Mucosa of rectum (tissue), 2 donors: ENCODE data around the gene METAP2.

Experiments used
- H3K27ac ChIP-seq, 2 donors: one replicate each; pipeline ENCODE4 v1.7.0; 2013; ENCODE audit warnings: inconsistent platforms in 2 of 2, low read depth in 2 of 2, low read length in 2 of 2
- H3K27me3 ChIP-seq, 2 donors: one replicate each; pipeline ENCODE4 v1.7.0; 2013; ENCODE audit warnings: low read length in 2 of 2; ENCODE audit not compliant: control insufficient read depth in 2 of 2, insufficient read depth in 2 of 2
- H3K36me3 ChIP-seq, 2 donors: one replicate each; pipeline ENCODE4 v1.7.0; 2013; ENCODE audit warnings: low read length in 2 of 2; ENCODE audit not compliant: control insufficient read depth in 2 of 2, insufficient read depth in 2 of 2
- H3K4me1 ChIP-seq, 2 donors: one replicate each; pipeline ENCODE4 v1.7.0; 2013; ENCODE audit warnings: low read length in 2 of 2, mild to moderate bottlenecking in 1 of 2; ENCODE audit not compliant: control insufficient read depth in 2 of 2, insufficient read depth in 2 of 2
- H3K4me3 ChIP-seq, 2 donors: one replicate each; pipeline ENCODE4 v1.7.0; 2013; ENCODE audit warnings: low read length in 2 of 2
- H3K9ac ChIP-seq, 2 donors: one replicate each; pipeline ENCODE4 v1.7.0; 2013; ENCODE audit warnings: low read length in 2 of 2, low read depth in 1 of 2, mild to moderate bottlenecking in 1 of 2
- H3K9me3 ChIP-seq, 2 donors: one replicate each; pipeline ENCODE4 v1.7.0; 2013; ENCODE audit warnings: low read length in 2 of 2; ENCODE audit not compliant: control insufficient read depth in 2 of 2
- donor health status: healthy.
- donor health status: Normal muscosa, but diverticular disease.

METAP2 gene

GRCh38 chr12:95528431-95528830 is 54.5 kb downstream of the METAP2 start:
- H3K36me3 ChIP-seq, result no peaks in the 10 kb centered on the region

GRCh38 chr12:95529693-95530225 is 55.8 kb downstream of the METAP2 start:
- Histone ChIP-seq H3K27ac (no peak overlapping the region), H3K4me1 (no peaks in the 10 kb centered on the region), H3K9me3 (no peaks in the 10 kb centered on the region), H3K9ac (no peak overlapping the region), H3K4me3 (no peak overlapping the region), H3K36me3 (no peaks in the 10 kb centered on the region), H3K27me3 (no peaks in the 10 kb centered on the region)

More at GRCh38 chr12:95528431-95528830, 54.5 kb downstream of the METAP2 start:
- Histone ChIP-seq H3K27ac (no peak overlapping the region), H3K4me1 (no peaks in the 10 kb centered on the region), H3K4me3 (no peak overlapping the region), H3K9ac (no peak overlapping the region), H3K27me3 (no peaks in the 10 kb centered on the region), H3K9me3 (no peaks in the 10 kb centered on the region)

- Histone ChIP-seq H3K9ac (no peak overlapping the region), H3K36me3 (no peaks in the 10 kb centered on the region), H3K4me1 (no peaks in the 10 kb centered on the region), H3K27ac (no peak overlapping the region), H3K4me3 (no peak overlapping the region), H3K9me3 (no peaks in the 10 kb centered on the region), H3K27me3 (no peaks in the 10 kb centered on the region)
Observed at GRCh38 chr12:95532851-95533250, 58.9 kb downstream of the METAP2 start.

- H3K27ac ChIP-seq, result no peak overlapping the region
- H3K36me3 ChIP-seq, result no peaks in the 10 kb centered on the region
Observed at GRCh38 chr12:95533985-95534384, 60.0 kb downstream of the METAP2 start.

GRCh38 chr12:95538006-95538405 is 64.1 kb downstream of the METAP2 start:
- Histone ChIP-seq H3K27me3 (no peaks in the 10 kb centered on the region), H3K27ac (no peak overlapping the region), H3K9ac (no peak overlapping the region), H3K4me1 (no peaks in the 10 kb centered on the region), H3K4me3 (no peak overlapping the region), H3K36me3 (no peaks in the 10 kb centered on the region), H3K9me3 (no peaks in the 10 kb centered on the region)

More at GRCh38 chr12:95533985-95534384, 60.0 kb downstream of the METAP2 start:
- no peaks in the 10 kb centered on the region for H3K4me1 ChIP-seq
- no peaks in the 10 kb centered on the region for H3K27me3 ChIP-seq
- H3K9ac ChIP-seq, result no peak overlapping the region
- no peak overlapping the region for H3K4me3 ChIP-seq
- no peaks in the 10 kb centered on the region for H3K9me3 ChIP-seq

GRCh38 chr12:95538656-95539055 is 64.7 kb downstream of the METAP2 start:
- Histone ChIP-seq H3K9ac (no peak overlapping the region), H3K9me3 (no peaks in the 10 kb centered on the region)

GRCh38 chr12:95541436-95541835 is 67.5 kb downstream of the METAP2 start:
- no peak overlapping the region for H3K9ac ChIP-seq
- H3K9me3 ChIP-seq, result no peaks in the 10 kb centered on the region
- no peak overlapping the region for H3K4me3 ChIP-seq
- H3K36me3 ChIP-seq, result no peaks in the 10 kb centered on the region
- peaks cover 0 to 10% of the 10 kb centered on the region in 2 donors for H3K27me3 ChIP-seq
- no peak overlapping the region for H3K27ac ChIP-seq
- H3K4me1 ChIP-seq, result no peaks in the 10 kb centered on the region

More at GRCh38 chr12:95538656-95539055, 64.7 kb downstream of the METAP2 start:
- no peaks in the 10 kb centered on the region for H3K36me3 ChIP-seq
- no peak overlapping the region for H3K27ac ChIP-seq
- no peaks in the 10 kb centered on the region for H3K4me1 ChIP-seq
- no peaks in the 10 kb centered on the region for H3K27me3 ChIP-seq
- no peak overlapping the region for H3K4me3 ChIP-seq

- Histone ChIP-seq H3K4me1 (peaks cover 0 to 5% of the 10 kb centered on the region in 2 donors), H3K4me3 (no peak overlapping the region), H3K9me3 (no peaks in the 10 kb centered on the region), H3K27ac (no peak overlapping the region), H3K9ac (no peak overlapping the region), H3K27me3 (peaks cover 0 to 14% of the 10 kb centered on the region in 2 donors), H3K36me3 (no peaks in the 10 kb centered on the region)
Observed at GRCh38 chr12:95543305-95543704, 69.4 kb downstream of the METAP2 start.

GRCh38 chr12:95544756-95545155 is 70.8 kb downstream of the METAP2 start:
- Histone ChIP-seq H3K27ac (no peak overlapping the region), H3K4me1 (peaks cover 0 to 9% of the 10 kb centered on the region in 2 donors), H3K36me3 (no peaks in the 10 kb centered on the region), H3K9ac (no peak overlapping the region), H3K27me3 (peaks cover 2 to 20% of the 10 kb centered on the region in 2 donors), H3K9me3 (no peaks in the 10 kb centered on the region), H3K4me3 (no peak overlapping the region)

GRCh38 chr12:95545303-95545702 is 71.4 kb downstream of the METAP2 start:
- no peak overlapping the region for H3K9ac ChIP-seq
- H3K27me3 ChIP-seq, result peaks cover 2 to 20% of the 10 kb centered on the region in 2 donors
- H3K4me1 ChIP-seq, result peaks cover 0 to 9% of the 10 kb centered on the region in 2 donors
- no peak overlapping the region for H3K27ac ChIP-seq
- H3K4me3 ChIP-seq, result no peak overlapping the region
- H3K9me3 ChIP-seq, result no peaks in the 10 kb centered on the region
- no peaks in the 10 kb centered on the region for H3K36me3 ChIP-seq
